ENCODE results near the gene GRM4.

Gene GRM4

GRCh38 chr6:33990061-33990541 lies 155.8 kb downstream of the GRM4 start:
- DNase-seq: no peak

GRCh38 chr6:33989016-33989854 lies 156.7 kb downstream of the GRM4 start:
- no peak for DNase-seq

DNA sequence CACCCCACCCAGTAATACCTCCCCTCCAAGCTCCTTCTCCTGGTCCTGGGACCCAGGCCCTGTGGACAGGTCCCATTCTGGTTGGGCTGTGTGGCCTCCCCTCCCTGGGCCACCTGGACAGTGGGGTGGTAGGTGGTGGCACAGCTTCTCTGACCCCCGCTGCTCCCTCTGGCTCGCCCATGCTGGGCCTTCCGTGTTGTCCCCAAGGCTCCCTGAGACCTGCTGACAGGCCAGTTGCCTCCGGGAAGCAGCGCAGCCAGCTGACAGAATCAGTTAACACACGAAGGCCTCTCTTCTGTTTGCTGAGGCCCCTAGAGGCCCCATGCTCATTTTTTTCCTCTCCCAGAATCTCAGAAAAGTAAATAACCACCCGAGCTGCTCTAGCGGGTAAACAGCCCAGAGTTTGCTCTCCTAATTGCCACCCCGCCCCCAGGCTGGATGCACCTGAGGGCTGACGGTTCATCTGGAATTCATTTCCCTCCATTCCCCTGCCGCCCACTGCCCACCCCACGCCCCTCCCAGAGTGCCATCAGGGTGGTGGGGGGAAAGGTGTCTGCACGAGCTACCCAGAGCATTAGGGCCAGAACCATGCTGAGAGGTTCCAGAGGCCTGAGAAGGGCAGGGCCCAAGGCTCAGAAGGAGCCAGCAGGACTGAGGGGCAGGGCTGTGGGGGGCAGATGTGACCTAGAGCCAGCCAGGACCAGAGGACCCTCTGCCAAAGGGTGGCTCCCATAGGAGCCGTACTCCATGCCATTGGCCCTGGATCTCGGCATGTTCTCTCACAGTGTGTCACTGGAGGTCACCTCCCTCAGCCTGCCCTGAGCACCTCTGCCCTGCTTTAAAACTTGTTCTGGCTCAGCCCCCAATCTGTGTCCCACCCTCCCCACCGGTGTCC lies 157.5 kb downstream of the GRM4 start:
- no peak for DNase-seq

- no peak for DNase-seq
Measured at GRCh38 chr6:33987531-33988021, 158.3 kb downstream of the GRM4 start.

- no peak for DNase-seq
Measured at GRCh38 chr6:33985947-33986346, 159.9 kb downstream of the GRM4 start.

DNA sequence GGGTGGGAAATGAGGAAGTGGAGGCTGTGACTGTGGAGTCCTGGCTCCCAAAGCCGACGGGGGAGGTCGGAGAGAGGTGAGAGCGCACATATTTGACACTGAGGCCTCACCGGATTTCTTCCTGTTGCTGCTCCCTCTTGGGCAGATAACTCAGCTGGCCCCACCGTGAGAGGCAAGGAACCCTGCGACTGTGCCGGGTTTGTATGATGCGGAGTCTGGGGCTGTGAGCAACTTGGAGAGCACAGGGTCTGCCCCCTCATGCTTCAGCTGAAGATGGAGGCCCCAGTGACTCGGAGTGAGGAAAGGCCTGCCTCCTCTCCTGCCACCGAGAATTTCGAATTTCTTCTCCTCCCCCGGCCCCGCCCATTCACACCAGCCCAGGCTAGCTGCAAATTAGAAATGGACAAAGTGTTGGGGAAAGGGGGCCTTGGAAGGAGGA lies 160.6 kb downstream of the GRM4 start:
- no peak for DNase-seq

- DNase-seq: no peak
Measured at GRCh38 chr6:33984466-33985312, 161.2 kb downstream of the GRM4 start.

DNA sequence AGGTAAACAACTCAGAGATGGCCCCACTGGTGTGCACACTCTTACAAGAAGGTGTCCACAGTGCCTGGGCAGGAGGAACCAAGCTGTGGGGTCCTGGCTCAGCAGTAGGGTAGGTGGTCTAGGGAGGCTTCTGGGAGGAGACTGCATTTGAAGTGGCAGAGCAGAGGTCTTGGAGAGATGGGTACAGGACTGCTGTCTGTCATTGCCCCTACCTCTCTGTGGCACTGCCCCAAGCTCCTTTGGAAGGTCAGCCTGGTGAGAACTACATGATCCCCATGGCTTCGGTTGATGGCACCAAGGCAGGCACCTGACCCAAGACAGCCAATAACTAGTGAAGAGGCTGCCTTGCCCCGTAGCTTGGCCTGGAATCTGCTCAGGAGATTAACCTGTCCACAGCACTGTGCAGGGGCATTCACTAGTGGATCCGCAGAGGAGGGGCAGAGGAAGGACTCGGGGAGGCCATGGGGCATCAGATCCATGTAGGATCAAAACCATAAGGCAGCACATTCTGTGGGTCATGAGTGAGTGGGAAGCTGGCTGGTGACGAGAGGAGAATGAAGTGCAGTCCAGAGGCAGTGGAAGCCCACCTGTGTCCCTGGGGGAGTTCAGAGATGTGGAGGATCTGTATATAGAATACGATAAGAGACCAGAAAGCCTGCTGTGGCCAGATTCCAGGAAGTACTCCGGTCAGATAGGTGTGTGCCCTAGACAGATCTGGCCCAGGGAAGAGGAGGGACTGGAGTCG lies 162.0 kb downstream of the GRM4 start:
- no peak for DNase-seq

GRCh38 chr6:33983109-33983716 lies 162.7 kb downstream of the GRM4 start:
- DNase-seq: no peak

- no peak for DNase-seq
Measured at GRCh38 chr6:33981861-33982260, 164.0 kb downstream of the GRM4 start.

DNA sequence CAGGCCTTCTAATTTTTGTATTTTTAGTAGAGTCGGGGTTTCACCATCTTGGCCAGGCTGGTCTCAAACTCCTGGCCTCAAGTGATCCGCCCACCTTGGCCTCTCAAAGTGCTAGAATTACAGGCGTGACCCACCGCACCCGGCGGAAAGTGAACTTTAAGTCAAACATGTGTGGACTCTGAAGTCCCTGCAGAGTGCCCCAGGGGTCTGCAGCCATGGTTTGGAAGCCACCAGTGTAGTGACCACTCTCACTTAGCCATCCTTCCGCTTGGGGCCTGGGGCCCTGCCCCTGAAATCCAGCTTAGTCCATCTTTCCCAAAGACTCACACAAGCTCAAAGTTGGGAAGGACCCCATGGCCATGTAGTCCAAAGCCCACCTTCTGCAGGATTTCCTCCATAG lies 164.5 kb downstream of the GRM4 start:
- DNase-seq: no peak

DNA sequence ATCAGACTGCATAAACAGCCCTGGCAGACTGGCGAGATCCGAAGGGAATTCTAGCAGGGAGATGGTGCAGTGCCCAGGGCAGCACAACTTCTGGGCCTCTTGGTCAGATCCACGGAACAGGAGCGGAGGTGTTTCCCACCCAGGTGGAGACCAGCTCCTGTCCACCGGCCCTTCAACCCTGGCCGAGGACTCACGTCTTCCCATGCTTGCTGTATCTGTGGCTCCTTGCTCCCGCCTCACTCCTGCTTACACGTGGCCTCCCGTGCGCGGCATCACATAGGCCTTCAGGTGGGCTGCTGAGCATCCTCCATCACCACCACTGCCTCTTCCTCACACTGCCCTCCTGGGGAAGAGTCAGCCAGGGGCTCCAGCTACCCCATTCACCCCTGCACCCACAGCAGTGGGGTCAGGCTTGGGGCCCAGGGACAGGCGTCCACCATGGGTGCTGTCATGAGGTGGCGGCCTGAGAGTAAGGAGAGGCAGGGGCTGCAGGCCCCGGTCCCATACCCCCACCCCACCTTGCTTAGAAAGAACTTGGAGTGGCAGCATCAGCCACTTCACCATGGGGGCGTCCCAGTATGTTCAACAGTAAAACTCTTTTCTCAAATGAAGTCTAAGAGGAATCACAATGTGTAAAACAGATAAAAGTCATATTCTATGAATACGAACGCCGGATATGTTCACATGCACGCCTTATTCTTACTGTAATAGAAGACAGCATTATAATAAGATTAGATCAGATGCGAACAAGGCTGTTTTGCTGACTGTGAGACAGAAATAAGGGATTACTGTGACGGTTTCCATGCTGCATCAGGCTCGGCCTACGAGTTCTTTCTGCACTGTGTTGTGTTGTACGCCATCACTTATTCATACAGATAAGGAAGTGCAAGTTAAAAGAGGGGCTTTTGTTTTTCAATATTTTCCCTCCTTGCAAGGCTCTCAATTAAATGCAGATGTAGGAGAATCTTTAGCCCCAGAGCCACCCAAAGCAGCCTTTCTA lies 165.4 kb downstream of the GRM4 start:
- no peak for DNase-seq

DNA sequence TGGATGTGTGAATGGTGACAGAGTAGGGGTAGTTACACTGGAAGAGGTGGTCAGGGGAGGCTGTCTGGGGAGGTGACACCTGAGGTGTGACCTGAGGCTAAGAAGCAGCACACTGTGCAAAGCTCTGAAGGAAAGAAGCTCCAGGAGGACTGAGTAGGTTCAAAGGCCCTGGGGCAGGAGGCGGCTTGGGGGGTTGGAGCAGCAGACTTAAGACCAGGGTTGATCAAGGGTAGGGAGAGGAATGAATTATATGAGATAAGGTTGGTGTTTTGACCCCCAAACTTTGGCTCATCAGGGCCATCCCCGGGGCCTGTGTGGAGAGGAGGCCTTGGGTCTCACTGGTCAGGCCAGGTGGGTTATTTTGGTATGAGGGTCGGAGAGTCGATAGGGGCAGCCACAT lies 166.1 kb downstream of the GRM4 start:
- no peak for DNase-seq

GRCh38 chr6:33978412-33979150 lies 167.3 kb downstream of the GRM4 start:
- DNase-seq: no peak

DNA sequence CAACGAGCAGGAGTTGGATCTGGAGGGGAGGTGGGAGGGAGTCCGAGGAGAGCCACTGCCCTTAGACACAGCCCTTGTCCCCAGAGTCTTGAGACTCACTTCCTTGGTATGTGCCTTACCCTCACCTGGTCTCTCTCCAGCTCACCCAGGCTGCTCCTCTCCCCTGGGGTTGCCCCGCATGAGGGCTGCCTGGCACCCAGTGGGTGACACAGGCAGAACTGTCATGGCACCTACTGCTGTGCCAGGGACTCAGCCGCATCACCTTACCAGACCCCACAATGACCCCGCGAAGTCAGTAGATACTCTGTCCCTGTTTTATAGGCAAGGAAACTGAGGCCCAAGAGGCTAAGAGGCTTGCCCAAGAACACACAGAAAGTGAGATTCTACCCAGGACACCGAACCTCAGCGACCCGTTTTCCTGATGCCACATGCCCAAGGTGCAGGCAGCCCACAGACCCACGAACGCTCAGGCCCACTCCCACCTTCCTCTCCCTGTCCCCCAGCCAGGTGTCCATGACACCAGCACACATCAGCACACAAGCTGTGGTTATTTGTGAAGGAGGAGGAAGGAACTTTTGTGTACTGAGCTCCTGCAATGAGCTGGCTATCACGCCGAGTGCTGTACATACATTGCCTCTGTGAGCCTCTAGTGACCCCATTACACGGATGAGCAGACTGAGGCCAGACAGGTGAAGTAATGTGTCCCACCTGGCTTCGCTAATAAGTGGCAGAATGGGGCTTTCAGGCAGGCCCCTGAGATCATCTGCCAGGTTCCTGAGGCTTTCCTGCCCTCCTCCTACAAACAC lies 168.1 kb downstream of the GRM4 start:
- no peak for DNase-seq

DNA sequence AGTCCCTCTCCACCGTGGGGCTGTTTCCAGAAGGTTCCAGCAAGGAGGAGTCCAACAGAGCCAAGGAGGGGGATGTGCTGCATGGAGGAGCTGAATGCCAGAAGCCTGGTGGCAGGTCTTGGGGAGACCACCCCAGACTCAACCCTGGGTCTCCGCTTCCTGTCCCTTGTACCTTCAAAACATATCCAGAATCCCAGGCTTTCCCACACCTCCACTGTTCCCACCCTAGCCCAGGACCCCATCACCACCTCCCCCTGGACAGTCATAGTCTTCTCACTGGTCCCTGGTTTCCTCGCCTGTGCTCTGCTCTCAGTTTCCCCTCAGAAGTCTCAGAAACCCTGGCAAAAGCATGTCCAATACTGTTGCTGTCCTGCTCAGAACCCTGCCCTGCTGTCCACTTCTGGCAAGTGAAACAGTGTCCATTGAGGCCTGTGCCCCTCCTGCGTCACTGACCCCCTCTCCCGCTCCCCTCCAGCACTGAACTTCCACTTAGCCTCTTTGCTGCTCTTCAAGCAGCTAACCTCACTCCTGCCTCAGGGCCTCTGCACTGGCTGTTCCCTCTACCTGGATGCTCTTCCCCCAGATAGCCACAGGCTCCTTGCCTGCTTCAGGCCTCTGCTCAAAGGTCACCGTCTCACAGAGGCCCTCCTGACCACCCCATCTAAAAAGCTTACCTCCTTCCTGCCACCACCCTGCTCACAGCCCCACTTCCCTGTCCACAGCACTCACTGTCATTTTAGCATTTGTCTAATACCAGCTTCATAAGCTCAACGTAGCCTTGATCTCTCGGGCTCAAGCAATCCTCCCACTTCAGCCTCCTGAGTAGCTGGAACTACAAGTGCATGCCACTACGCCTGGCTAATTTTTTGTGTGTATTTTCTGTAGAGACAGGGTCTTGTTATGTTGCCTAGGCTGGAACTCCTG lies 169.2 kb downstream of the GRM4 start:
- DNase-seq: no peak

All from activated CD4-positive, alpha-beta T cell treated with anti-CD3 and anti-CD28 coated beads, Interleukin-2, amount 50 U/mL, for 48 hours (primary cell).